A549 (cell line): Measurements from ENCODE around the gene BPIFB3. TPM values are rescaled to one million over a fixed set of nuclear protein-coding genes. Genes with fewer than 3 reads are reported as not detected.

ENCODE experiments used
- ATAC-seq, 2 experiments: fragments of 200-7000 bp in 1 of 2; fragments of >200 bp in 1 of 2; cut with Nextera tagmentation in 1 of 2; cut with Tn5 transposase in 1 of 2; 3 replicates each; pipeline versions ENCODE4 v1.8.0 to v1.9.1; 2018 to 2020; ENCODE audit warnings: mild to moderate bottlenecking in 1 of 2, moderate library complexity in 1 of 2
- CTCF ChIA-PET: fragments of 300-600 bp; sonication (Branson Sonifier 250); formaldehyde crosslinking; extraction: SDS; loops from one replicate; lab custom pipeline; 2021; ENCODE audit warnings: antibody characterized with exemption, inconsistent platforms; lab: Yijun Ruan, JAX
- POLR2A ChIA-PET: fragments of 350-600 bp; formaldehyde crosslinking; extraction: SDS; loops from one replicate; lab custom pipeline; 2021; ENCODE audit warnings: antibody characterized with exemption, inconsistent platforms; lab: Yijun Ruan, JAX
- DNase-seq, 2 experiments: peaks; one replicate each; pipeline versions ENCODE4 v3.0.0 to v3.0.0-alpha.2; 2011 to 2016; ENCODE audit warnings: low read depth in 1 of 2, low spot score in 1 of 2
- FAIRE-seq: peaks from 2 replicates; lab custom pipeline; 2011; peaks lifted over from hg19 to GRCh38; lab: Jason Lieb, UNC
- H3K27ac ChIP-seq, 2 experiments: fragments of >200 bp; sonication (Bioruptor Twin); formaldehyde crosslinking; 3 replicates each; pipeline ENCODE4 v1.5.1; 2016 to 2017
- H3K4me1 ChIP-seq: fragments of >200 bp; sonication (Bioruptor Twin); formaldehyde crosslinking; 3 replicates; pipeline ENCODE4 v1.6.1; 2016
- H3K4me2 ChIP-seq: fragments of >200 bp; sonication (Bioruptor Twin); formaldehyde crosslinking; 3 replicates; pipeline ENCODE4 v1.6.1; 2016
- H3K4me3 ChIP-seq: fragments of >200 bp; sonication (Bioruptor Twin); formaldehyde crosslinking; 3 replicates; pipeline ENCODE4 v1.5.1; 2016
- H3K9me3 ChIP-seq: fragments of >200 bp; sonication (Bioruptor Twin); formaldehyde crosslinking; 3 replicates; pipeline ENCODE4 v1.6.1; 2016
- EHF ChIP-seq: fragments of 250-450 bp; sonication (Bioruptor Pico); IDR thresholded peaks from 2 replicates; pipeline ENCODE4 v1.5.0; 2020; ENCODE audit warnings: mild to moderate bottlenecking
- EHMT2 ChIP-seq: fragments of 200-600 bp; sonication (generic); IDR thresholded peaks from 2 replicates; pipeline ENCODE4 v1.6.1; 2016; ENCODE audit warnings: antibody characterized with exemption, low read depth, mild to moderate bottlenecking, moderate library complexity
- FOXS1 ChIP-seq: fragments of 250-450 bp; sonication (Bioruptor Pico); IDR thresholded peaks from 2 replicates; pipeline ENCODE4 v1.5.0; 2020; ENCODE audit warnings: mild to moderate bottlenecking, moderate library complexity
- HEYL ChIP-seq: fragments of 250-450 bp; sonication (Bioruptor Pico); IDR thresholded peaks from 2 replicates; pipeline ENCODE4 v1.8.0; 2021; ENCODE audit warnings: mild to moderate bottlenecking, moderate library complexity
- HOXA7 ChIP-seq: fragments of 250-450 bp; sonication (Bioruptor Pico); IDR thresholded peaks from 2 replicates; pipeline ENCODE4 v1.5.0; 2020; ENCODE audit warnings: mild to moderate bottlenecking, moderate library complexity
- NFE2L2 ChIP-seq: fragments of 150-350 bp; conservative IDR thresholded peaks from 2 replicates; pipeline ENCODE4 v1.6.1; 2014; ENCODE audit warnings: low read length
- PHF8 ChIP-seq: fragments of 200-600 bp; sonication (generic); IDR thresholded peaks from 2 replicates; pipeline ENCODE4 v1.6.1; 2016; ENCODE audit warnings: low read depth, mild to moderate bottlenecking, antibody characterized with exemption, moderate library complexity, borderline replicate concordance
- POLR2AphosphoS2 ChIP-seq: conservative IDR thresholded peaks from 2 replicates; pipeline ENCODE4 v1.6.1; 2012; ENCODE audit warnings: low read length, improper control_type of control experiment, inconsistent platforms
- RAD21 ChIP-seq, 2 experiments: fragments of >200 bp in 1 of 2; sonication (Bioruptor Twin) in 1 of 2; formaldehyde crosslinking in 1 of 2; IDR thresholded peaks in 1 of 2; conservative IDR thresholded peaks in 1 of 2; 2 replicates in 1 of 2; 3 replicates in 1 of 2; pipeline ENCODE4 v1.6.1; 2012 to 2018; ENCODE audit warnings: inconsistent platforms in 1 of 2
- RARB ChIP-seq: fragments of 250-450 bp; sonication (Bioruptor Pico); IDR thresholded peaks from 2 replicates; pipeline ENCODE4 v1.8.0; 2021; ENCODE audit warnings: mild to moderate bottlenecking, moderate library complexity
- SREBF2 ChIP-seq: fragments of 450-650 bp; IDR thresholded peaks from 2 replicates; pipeline ENCODE4 v1.6.1; 2014; ENCODE audit warnings: mild to moderate bottlenecking, moderate library complexity
- ZFP36 ChIP-seq: fragments of 450-650 bp; IDR thresholded peaks from 2 replicates; pipeline ENCODE4 v1.6.1; 2014; ENCODE audit warnings: borderline replicate concordance; ENCODE audit not compliant: partially characterized antibody
- WGBS: methylation state at CpG from one replicate; pipeline ENCODE4 v1.1.6; 2017; ENCODE audit errors: missing lambda C conversion rate; 5-methylcytosine and 5-hydroxymethylcytosine counted together
- polyA plus RNA-seq, 4 experiments: library from polyadenylated mRNA; depleted of rRNA in 3 of 4; stranded (reverse); fragments of >200 nt; fragmentation: RNase III in 1 of 4; extraction: RNeasy Plus Mini Kit Qiagen cat#74134 plus additional on column Dnase treatment in 1 of 4; gene quantifications; 2 replicates in 3 of 4; 3 replicates in 1 of 4; pipeline ENCODE4 v1.2.3, GENCODE V29; 2011 to 2017
- TF ChIP-seq, protein P1 (sequence below): IDR thresholded peaks from 2 replicates; pipeline ENCODE4 v1.6.1; 2012; ENCODE audit warnings: low read depth, borderline replicate concordance
- TF ChIP-seq, protein P2 (sequence below): fragments of 250-450 bp; sonication (Bioruptor Pico); IDR thresholded peaks from 2 replicates; pipeline ENCODE4 v1.5.0; 2021; ENCODE audit warnings: mild to moderate bottlenecking, moderate library complexity, borderline replicate concordance
- TF ChIP-seq, protein P3 (sequence below): fragments of >200 bp; sonication (Bioruptor Twin); formaldehyde crosslinking; IDR thresholded peaks from 3 replicates; pipeline ENCODE4 v1.5.1; 2016

BPIFB3 gene
- polyA plus RNA-seq, 2 of the 4 experiments (the other 2 are of a cell fraction) = not detected

GRCh38 chr20:33018169-33018931 is 35.4 kb upstream of the BPIFB3 start:
- POLR2A ChIA-PET = no interaction called here

DNA sequence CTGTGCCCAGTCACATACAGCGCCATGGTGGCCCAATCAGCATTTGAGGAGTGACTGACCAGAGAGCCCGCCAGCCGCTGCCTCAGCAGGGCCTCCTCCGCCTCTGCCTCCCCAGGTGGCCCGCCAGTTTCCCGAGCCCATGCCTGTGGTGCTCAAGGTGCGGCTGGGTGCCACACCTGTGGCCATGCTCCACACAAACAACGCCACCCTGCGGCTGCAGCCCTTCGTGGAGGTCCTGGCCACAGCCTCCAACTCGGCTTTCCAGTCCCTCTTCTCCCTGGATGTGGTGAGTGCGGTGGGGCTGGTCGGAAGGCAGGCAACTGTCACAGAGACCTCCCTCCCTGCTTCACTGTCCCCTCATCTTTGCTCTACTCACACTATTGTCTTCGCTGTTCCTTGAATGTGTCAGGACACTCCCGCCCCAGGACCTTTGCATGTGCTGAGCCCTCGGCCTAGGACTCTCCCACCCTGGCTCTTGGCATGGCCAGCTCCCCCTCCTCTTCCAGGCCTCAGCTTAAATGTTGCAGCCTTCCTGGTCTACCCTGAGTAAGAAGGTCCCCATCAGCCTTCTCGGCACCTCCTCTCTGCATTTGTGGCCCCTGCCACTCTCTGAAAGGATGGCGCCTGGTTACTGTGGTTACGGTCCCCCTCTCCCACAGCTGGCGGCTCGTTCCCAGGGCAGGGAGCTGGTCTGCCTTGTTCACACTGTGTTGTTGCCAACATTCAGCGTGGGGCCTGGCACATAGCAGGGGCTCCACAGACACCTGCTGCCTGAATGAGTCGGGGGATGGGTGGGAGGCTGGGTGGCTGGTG is 34.0 kb upstream of the BPIFB3 start:
- POLR2A ChIA-PET = no interaction called here
- H3K4me2 ChIP-seq = no peak overlapping the region
- TF ChIP-seq NFE2L2 (no peak), ZFP36 (no peak), SREBF2 (no peak), RAD21 (conservative IDR thresholded peaks at IDR 0.05 in 1 of 2, IDR thresholded peaks at IDR 0.05 in 1 of 2) (no peak), EHF (CRISPR knock-in tag) (no peak), HOXA7 (no peak), PHF8 (no peak)
- TF ChIP-seq, protein P1, sequence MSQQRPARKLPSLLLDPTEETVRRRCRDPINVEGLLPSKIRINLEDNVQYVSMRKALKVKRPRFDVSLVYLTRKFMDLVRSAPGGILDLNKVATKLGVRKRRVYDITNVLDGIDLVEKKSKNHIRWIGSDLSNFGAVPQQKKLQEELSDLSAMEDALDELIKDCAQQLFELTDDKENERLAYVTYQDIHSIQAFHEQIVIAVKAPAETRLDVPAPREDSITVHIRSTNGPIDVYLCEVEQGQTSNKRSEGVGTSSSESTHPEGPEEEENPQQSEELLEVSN = no peak
- TF ChIP-seq, protein P2, sequence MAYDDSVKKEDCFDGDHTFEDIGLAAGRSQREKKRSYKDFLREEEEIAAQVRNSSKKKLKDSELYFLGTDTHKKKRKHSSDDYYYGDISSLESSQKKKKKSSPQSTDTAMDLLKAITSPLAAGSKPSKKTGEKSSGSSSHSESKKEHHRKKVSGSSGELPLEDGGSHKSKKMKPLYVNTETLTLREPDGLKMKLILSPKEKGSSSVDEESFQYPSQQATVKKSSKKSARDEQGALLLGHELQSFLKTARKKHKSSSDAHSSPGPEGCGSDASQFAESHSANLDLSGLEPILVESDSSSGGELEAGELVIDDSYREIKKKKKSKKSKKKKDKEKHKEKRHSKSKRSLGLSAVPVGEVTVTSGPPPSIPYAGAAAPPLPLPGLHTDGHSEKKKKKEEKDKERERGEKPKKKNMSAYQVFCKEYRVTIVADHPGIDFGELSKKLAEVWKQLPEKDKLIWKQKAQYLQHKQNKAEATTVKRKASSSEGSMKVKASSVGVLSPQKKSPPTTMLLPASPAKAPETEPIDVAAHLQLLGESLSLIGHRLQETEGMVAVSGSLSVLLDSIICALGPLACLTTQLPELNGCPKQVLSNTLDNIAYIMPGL (CRISPR knock-in tag) = no peak
- CTCF ChIA-PET = interaction anchor here (0.8 kb wide), 1 partner anchor 14 kb away, joined by 3 read pairs; no protein-coding TSS in a partner anchor
- no peak overlapping the region for H3K27ac ChIP-seq
- FAIRE-seq (no peak), DNase-seq (no peak), ATAC-seq (no peak)
- H3K9me3 ChIP-seq = no peaks in the 10 kb centered on the region
- H3K4me1 ChIP-seq = no peaks in the 10 kb centered on the region
- no peak overlapping the region for H3K4me3 ChIP-seq
- WGBS = 59% methylated on average over 19 of the region's 23 CpGs

More at GRCh38 chr20:33018169-33018931, 35.4 kb upstream of the BPIFB3 start:
- ATAC-seq (no peak; a peak in 1 of 6 replicates), FAIRE-seq (no peak), DNase-seq (no peak)
- no peak for TF ChIP-seq HEYL
- no peak for TF ChIP-seq HOXA7
- TF ChIP-seq, protein P3, sequence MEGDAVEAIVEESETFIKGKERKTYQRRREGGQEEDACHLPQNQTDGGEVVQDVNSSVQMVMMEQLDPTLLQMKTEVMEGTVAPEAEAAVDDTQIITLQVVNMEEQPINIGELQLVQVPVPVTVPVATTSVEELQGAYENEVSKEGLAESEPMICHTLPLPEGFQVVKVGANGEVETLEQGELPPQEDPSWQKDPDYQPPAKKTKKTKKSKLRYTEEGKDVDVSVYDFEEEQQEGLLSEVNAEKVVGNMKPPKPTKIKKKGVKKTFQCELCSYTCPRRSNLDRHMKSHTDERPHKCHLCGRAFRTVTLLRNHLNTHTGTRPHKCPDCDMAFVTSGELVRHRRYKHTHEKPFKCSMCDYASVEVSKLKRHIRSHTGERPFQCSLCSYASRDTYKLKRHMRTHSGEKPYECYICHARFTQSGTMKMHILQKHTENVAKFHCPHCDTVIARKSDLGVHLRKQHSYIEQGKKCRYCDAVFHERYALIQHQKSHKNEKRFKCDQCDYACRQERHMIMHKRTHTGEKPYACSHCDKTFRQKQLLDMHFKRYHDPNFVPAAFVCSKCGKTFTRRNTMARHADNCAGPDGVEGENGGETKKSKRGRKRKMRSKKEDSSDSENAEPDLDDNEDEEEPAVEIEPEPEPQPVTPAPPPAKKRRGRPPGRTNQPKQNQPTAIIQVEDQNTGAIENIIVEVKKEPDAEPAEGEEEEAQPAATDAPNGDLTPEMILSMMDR = no peak
- no peak for TF ChIP-seq FOXS1
- TF ChIP-seq RARB = no peak
- no peak for TF ChIP-seq EHMT2
- no peak for TF ChIP-seq POLR2AphosphoS2
- Histone ChIP-seq H3K4me3 (no peak overlapping the region), H3K27ac (no peak overlapping the region), H3K4me1 (no peaks in the 10 kb centered on the region), H3K4me2 (no peak overlapping the region), H3K9me3 (no peaks in the 10 kb centered on the region)
- CTCF ChIA-PET = no interaction called here
- WGBS = 44% methylated on average over 13 of the region's 14 CpGs
